Tibial artery (tissue), 4 donors: Measurements from ENCODE around the gene TCF20.

ENCODE experiments used
- DNase-seq, 2 donors: peaks; one replicate each; pipeline ENCODE4 v3.0.0-alpha.2; 2019
- H3K27ac ChIP-seq, 2 donors: fragments of 200-600 bp; sonication (generic) in 1 of 2; 1 replicate in 1 of 2; 2 replicates in 1 of 2; pipeline ENCODE4 v1.5.1; 2018 to 2019; ENCODE audit warnings: mild to moderate bottlenecking in 1 of 2
- H3K27me3 ChIP-seq, 2 donors: fragments of 200-600 bp; sonication (generic) in 1 of 2; one replicate each; pipeline versions ENCODE4 v1.5.1 to v1.6.0; 2016 to 2019
- H3K36me3 ChIP-seq, 3 donors: fragments of 200-600 bp; sonication (generic) in 2 of 3; one replicate each; pipeline ENCODE4 v1.5.1; 2016 to 2019; ENCODE audit warnings: mild to moderate bottlenecking in 2 of 3
- H3K4me1 ChIP-seq, 4 donors: fragments of 200-600 bp; sonication (generic) in 2 of 4; 1 replicate in 3 of 4; 2 replicates in 1 of 4; pipeline ENCODE4 v1.5.1; 2016 to 2019
- H3K4me3 ChIP-seq, 2 donors: fragments of 200-600 bp; sonication (generic) in 1 of 2; 1 replicate in 1 of 2; 2 replicates in 1 of 2; pipeline ENCODE4 v1.5.1; 2018 to 2019; ENCODE audit warnings: mild to moderate bottlenecking in 2 of 2
- H3K9me3 ChIP-seq, 3 donors: fragments of 200-600 bp; sonication (generic) in 1 of 3; one replicate each; pipeline ENCODE4 v1.5.1; 2016 to 2019
- CTCF ChIP-seq, 2 experiments: fragments of 200-600 bp in 1 of 2; fragments of 450-650 bp in 1 of 2; IDR thresholded peaks; one replicate each; pipeline ENCODE4 v1.5.1; 2017 to 2019; ENCODE audit warnings: antibody characterized with exemption in 2 of 2, mild to moderate bottlenecking in 1 of 2, moderate library complexity in 1 of 2
- intact Hi-C: fragments of 100-400 bp; cut with DNase I; formaldehyde crosslinking; loops from one replicate; pipeline ENCODE4 v1.15.0; 2023; ENCODE audit warnings: low total_unique reads

The TCF20 gene

DNA sequence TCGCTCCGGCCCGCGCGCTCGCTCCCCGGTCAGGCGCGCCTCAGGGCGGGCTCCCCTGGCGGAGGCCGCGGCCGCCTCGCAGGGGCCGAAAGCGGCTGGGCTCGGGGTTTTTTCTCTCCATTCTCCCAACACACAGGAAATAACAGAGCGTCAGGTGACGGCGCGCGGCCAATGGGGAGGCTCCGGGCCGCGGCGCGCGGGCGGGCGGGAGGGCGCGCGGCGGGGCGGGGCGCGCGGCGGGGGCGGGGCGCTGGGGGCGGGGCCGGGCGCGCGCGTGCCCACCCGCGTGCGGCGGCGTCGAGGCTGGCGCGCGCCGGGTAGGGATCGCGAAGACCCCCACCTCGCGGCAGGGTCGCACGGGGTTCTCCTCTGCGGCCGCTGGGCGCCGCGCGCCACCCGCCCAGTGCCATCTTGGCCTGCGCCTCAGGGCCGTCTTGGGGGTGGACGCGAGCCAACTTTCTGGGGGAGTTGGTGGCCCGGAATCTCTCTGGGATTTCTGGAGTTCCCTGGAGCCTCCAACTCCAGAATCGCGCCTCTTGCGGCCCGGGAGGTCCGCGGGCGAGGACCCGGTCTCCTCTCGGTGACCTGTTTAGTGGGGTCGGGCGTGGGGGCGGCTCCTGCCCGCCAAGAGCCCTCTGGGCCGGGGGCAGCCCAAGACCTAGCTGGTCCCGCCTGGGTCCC is at the start of gene TCF20:
TSS of gene TCF20 (minus strand) at position 144 of the 681 bp plus-strand sequence. CDS start 55,348 bp downstream, outside the sequence.
- Histone ChIP-seq H3K4me1 (peaks cover 0 to 20% (median 13%) of the 10 kb centered on the region in 4 donors), H3K27ac (peak within 1 kb of the TSS; percentile 77 to 86), H3K9me3 (no peaks in the 10 kb centered on the region), H3K36me3 (no peaks in the 10 kb centered on the region), H3K27me3 (no peaks in the 10 kb centered on the region), H3K4me3 (peak within 1 kb of the TSS; percentile 92 to 97)
- intact Hi-C loops, result loop anchor here (5.0 kb wide), 1 partner anchor 188 kb away; no protein-coding TSS in a partner anchor
- no peak for TF ChIP-seq CTCF (IDR thresholded peaks at IDR 0.05)
- peak; percentile 71 to 84 for DNase-seq

DNA sequence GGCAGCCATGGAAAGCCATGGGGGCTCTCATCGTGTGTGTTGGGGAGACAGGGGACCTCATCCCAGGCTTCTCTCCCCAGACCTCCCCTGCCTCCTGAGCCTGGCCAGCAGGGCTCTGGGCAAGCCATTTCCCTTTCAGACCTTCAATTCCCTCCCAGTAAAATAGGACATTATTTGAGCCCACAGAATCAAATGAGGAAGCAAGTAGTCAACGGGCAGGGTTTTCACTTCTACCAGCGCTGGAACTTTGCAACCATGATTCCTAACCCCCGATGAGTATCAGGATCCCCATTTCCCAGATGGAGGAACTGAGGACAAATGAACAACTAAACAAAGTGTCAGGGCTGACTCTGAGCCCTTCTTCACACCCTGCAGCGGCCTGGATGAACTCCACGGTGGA is 48.9 kb upstream of the TCF20 start:
- no peaks in the 10 kb centered on the region for H3K9me3 ChIP-seq
- no peak for DNase-seq
- no peak overlapping the region for H3K4me3 ChIP-seq
- intact Hi-C loops, result no loop called here
- H3K27me3 ChIP-seq, result peaks cover 0 to 26% of the 10 kb centered on the region in 2 donors
- peaks cover 0 to 33% (median 0%) of the 10 kb centered on the region in 4 donors for H3K4me1 ChIP-seq
- H3K27ac ChIP-seq, result no peak overlapping the region
- no peaks in the 10 kb centered on the region for H3K36me3 ChIP-seq
- TF ChIP-seq CTCF (IDR thresholded peaks at IDR 0.05), result no peak

GRCh38 chr22:42318967-42319366 is 48.5 kb upstream of the TCF20 start:
- H3K9me3 ChIP-seq, result no peaks in the 10 kb centered on the region
- H3K4me3 ChIP-seq, result no peak overlapping the region
- no peak for DNase-seq
- H3K27ac ChIP-seq, result no peak overlapping the region
- no peaks in the 10 kb centered on the region for H3K36me3 ChIP-seq
- H3K27me3 ChIP-seq, result peaks cover 0 to 30% of the 10 kb centered on the region in 2 donors
- peaks cover 0 to 37% (median 0%) of the 10 kb centered on the region in 4 donors for H3K4me1 ChIP-seq
- TF ChIP-seq CTCF (IDR thresholded peaks at IDR 0.05), result no peak
- intact Hi-C loops, result no loop called here

DNA sequence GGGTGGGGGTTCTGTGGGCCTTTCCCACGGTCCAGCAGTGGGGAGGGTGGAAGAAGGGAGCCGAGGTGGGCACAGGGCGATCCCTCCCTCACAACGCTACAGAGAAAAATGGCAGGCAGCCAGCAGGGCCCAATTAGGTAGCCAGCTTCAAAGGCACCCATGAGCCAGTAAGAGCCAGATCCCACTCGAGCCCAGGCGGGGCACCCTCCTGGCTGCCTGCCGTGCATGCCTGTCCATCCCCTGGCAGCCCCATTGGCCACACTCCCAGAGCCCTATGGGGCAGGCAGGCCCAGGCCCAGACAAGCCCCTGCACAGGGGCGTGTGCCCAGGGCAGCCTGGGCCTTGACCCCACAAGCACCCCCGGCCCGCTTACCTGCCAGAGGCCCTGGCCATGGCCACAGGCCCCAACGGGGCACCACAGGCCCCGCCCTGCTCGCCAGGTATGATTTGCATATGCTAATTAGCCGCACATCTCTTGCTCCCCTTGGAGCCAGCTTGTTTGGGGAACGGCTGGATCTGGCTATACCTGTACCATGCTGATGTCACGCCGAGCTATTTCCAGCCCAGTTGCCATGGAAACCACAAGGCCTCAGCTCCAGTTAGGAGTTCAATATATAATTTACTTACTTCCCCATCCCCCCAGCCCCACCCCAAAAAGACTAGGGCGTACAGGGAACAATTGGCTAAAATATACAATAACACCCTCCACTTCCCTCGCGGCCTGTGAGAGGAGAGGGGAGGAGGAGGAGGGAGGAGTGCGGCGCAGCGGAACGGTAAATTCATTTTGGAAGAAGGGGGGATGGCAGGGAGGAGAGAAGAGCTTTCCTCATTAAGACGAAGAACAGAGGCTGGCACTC is 47.5 kb upstream of the TCF20 start:
- TF ChIP-seq CTCF (IDR thresholded peaks at IDR 0.05), result no peak
- Histone ChIP-seq H3K36me3 (no peaks in the 10 kb centered on the region), H3K9me3 (no peaks in the 10 kb centered on the region), H3K4me3 (no peak overlapping the region), H3K27me3 (peaks cover 0 to 38% of the 10 kb centered on the region in 2 donors), H3K4me1 (peaks cover 0 to 46% (median 0%) of the 10 kb centered on the region in 4 donors), H3K27ac (no peak overlapping the region)
- intact Hi-C loops, result no loop called here
- no peak for DNase-seq

- Histone ChIP-seq H3K4me1 (peaks cover 0 to 50% (median 0%) of the 10 kb centered on the region in 4 donors), H3K4me3 (no peak overlapping the region), H3K9me3 (no peaks in the 10 kb centered on the region), H3K27me3 (peaks cover 0 to 47% of the 10 kb centered on the region in 2 donors), H3K36me3 (no peaks in the 10 kb centered on the region), H3K27ac (no peak overlapping the region)
- intact Hi-C loops, result no loop called here
- no peak for DNase-seq
- TF ChIP-seq CTCF (IDR thresholded peaks at IDR 0.05), result no peak
Measured at GRCh38 chr22:42317008-42317407, 46.6 kb upstream of the TCF20 start.
